Measurements from ENCODE around the gene PRDM16. TPM values are rescaled to one million over a fixed set of nuclear protein-coding genes. Genes with fewer than 3 reads are reported as not detected.

Gene PRDM16
- total RNA-seq, 1 experiment from 2014 or later = 0.04 TPM

DNA sequence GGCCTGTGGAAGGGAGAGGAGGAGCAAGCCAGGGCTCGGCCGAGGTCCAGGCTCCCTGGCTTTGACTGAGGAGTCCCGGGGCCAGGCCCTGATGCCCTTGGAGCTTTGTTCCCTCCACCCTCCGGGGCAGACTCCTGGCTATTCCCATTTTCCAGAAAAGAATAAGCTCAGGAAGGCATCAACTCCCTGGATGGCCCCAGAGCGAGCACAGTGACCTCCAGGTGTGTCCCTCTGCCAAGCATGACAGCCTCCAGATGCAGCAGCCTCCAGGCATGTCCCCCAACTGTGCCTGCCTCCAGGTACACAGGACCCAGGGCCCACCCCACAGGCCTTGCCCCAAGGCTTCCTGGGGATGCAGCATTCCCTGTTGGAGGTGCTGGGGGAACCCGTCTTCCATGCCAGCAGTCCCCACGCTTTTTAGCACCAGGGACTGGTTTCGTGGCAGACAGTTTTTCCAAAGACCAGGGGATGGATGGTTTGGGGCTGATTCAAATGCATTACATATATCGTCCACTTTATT is 369.7 kb downstream of the PRDM16 start:
- H3K4me1 ChIP-seq (ENCODE audit: insufficient read depth, low read length) = peaks cover 5% of the 10 kb centered on the region; the same call in 1 of the 2 replicates
- BruUV-seq (replicated peaks) = no TSS peak
- H3K4me3 ChIP-seq (ENCODE audit: low read length) = no peak overlapping the region
- no peaks in the 10 kb centered on the region for H3K9me2 ChIP-seq (replicated peaks; ENCODE audit: low read length)
- H3K9me3 ChIP-seq (ENCODE audit: low read length) = no peaks in the 10 kb centered on the region
- H3K36me3 ChIP-seq (ENCODE audit: low read depth, low read length) = no peaks in the 10 kb centered on the region
- H3F3A ChIP-seq (ENCODE audit: low read length, unreplicated experiment) = no peaks in the 10 kb centered on the region
- no peak overlapping the region for H2AFZ ChIP-seq (ENCODE audit: low read length)
- no peak overlapping the region for H3K27ac ChIP-seq (ENCODE audit: low read length)
- no peaks in the 10 kb centered on the region for H3K79me2 ChIP-seq (ENCODE audit: low read length)
- ChIA-PET CTCF (no interaction called here), POLR2A (ENCODE audit: unreplicated experiment) (no interaction called here)
- no peak overlapping the region for H3K4me2 ChIP-seq (ENCODE audit: low read length)
- H3K27me3 ChIP-seq (ENCODE audit: low read length) = peaks cover 79% of the 10 kb centered on the region
- no peak overlapping the region for H3K9ac ChIP-seq (ENCODE audit: low read length)
- ATAC-seq (no peak), DNase-seq (no peak)
- TF ChIP-seq EZH2phosphoT487 (IDR thresholded peaks at IDR 0.05; ENCODE audit: borderline replicate concordance, low read length) (no peak), EZH2 (IDR thresholded peaks at IDR 0.05; ENCODE audit: low read length, unreplicated experiment) (no peak)
- TF ChIP-seq, protein P1, sequence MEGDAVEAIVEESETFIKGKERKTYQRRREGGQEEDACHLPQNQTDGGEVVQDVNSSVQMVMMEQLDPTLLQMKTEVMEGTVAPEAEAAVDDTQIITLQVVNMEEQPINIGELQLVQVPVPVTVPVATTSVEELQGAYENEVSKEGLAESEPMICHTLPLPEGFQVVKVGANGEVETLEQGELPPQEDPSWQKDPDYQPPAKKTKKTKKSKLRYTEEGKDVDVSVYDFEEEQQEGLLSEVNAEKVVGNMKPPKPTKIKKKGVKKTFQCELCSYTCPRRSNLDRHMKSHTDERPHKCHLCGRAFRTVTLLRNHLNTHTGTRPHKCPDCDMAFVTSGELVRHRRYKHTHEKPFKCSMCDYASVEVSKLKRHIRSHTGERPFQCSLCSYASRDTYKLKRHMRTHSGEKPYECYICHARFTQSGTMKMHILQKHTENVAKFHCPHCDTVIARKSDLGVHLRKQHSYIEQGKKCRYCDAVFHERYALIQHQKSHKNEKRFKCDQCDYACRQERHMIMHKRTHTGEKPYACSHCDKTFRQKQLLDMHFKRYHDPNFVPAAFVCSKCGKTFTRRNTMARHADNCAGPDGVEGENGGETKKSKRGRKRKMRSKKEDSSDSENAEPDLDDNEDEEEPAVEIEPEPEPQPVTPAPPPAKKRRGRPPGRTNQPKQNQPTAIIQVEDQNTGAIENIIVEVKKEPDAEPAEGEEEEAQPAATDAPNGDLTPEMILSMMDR (conservative IDR thresholded peaks at IDR 0.05; ENCODE audit: low read depth, low read length) = no peak
- intact Hi-C loops (cut with micrococcal nuclease) = no loop called here
- H4K20me1 ChIP-seq (ENCODE audit: low read length) = no peaks in the 10 kb centered on the region

DNA sequence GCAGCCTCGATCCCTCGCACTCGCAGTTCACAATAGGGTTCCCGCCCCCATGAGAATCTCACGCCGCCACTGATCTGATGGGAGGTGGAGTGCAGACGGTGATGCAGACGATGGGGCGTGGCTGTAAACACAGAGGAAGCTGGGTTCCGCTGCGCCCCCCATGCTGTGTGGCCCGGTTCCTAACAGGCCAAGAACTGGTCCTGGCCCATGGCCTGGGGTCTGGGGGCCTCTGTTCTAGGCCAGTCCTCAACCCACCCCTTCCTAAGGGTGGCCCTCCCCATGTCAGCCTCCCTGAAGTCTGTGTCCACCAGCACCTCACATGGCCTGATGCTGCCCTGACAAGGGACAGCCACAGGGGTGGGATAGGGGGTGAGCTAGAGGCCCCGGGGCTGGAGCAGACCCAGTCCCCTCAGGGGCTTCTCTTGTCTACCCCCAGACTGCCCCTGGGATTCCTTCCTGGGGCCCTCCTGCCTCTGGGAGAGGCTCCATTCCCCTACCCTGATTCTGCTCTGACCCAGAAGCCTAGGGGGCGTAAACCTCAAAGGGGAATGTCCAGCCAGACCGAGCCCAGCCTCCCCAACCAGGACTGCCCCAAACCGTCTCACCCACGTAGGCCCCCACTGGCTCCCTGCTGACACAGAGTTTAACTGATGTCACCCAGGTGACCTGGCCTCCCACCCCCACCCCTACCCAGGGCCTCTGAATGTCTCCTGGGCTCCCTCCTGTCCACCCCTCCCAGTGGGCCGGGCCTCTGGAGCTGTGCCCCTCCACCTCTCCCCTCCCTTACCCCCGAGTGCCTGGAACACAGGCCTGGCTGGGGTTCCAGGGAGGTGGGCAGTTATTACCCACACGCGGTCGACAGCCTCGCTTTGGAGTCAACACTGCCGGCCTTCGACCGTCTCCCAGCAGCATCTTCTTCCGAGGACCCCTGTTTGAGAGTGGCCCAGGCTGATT is 370.6 kb downstream of the PRDM16 start:
- ATAC-seq (no peak), DNase-seq (no peak)
- Histone ChIP-seq H3K9ac (ENCODE audit: low read length) (no peak overlapping the region), H3K79me2 (ENCODE audit: low read length) (no peaks in the 10 kb centered on the region), H3K27ac (ENCODE audit: low read length) (no peak overlapping the region), H3K4me3 (ENCODE audit: low read length) (no peak overlapping the region), H3K36me3 (ENCODE audit: low read depth, low read length) (no peaks in the 10 kb centered on the region), H3F3A (ENCODE audit: low read length, unreplicated experiment) (no peaks in the 10 kb centered on the region), H3K9me2 (replicated peaks; ENCODE audit: low read length) (no peaks in the 10 kb centered on the region), H2AFZ (ENCODE audit: low read length) (no peak overlapping the region), H3K9me3 (ENCODE audit: low read length) (no peaks in the 10 kb centered on the region), H4K20me1 (ENCODE audit: low read length) (no peaks in the 10 kb centered on the region), H3K4me1 (ENCODE audit: insufficient read depth, low read length) (peaks cover 12% of the 10 kb centered on the region), H3K27me3 (ENCODE audit: low read length) (peaks cover 70% of the 10 kb centered on the region), H3K4me2 (ENCODE audit: low read length) (no peak overlapping the region)
- TF ChIP-seq, protein P1 (conservative IDR thresholded peaks at IDR 0.05; ENCODE audit: low read depth, low read length) = no peak
- TF ChIP-seq EZH2 (IDR thresholded peaks at IDR 0.05; ENCODE audit: low read length, unreplicated experiment) (no peak), EZH2phosphoT487 (IDR thresholded peaks at IDR 0.05; ENCODE audit: borderline replicate concordance, low read length) (no peak)
- intact Hi-C loops (cut with micrococcal nuclease) = no loop called here
- POLR2A ChIA-PET (ENCODE audit: unreplicated experiment) = no interaction called here
- CTCF ChIA-PET = no interaction called here
- no TSS peak for BruUV-seq (replicated peaks)

DNA sequence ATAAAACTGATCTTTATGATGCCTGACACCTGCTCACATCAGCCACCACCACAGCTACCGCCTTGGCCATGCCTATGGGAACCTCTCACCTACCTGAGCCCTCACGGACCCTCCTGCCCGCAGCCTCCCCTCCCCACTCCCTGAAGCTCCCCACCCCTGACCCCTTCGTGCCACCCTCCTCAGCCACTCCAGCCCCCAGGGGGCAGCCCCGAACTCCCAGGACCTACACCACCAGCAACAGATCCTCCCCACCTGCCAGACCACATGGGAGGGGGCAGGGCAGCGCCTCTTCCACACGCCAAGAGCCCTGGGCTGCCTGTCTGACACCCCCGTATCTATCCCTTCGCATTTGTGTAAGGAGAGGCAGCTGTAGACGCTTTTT is 371.3 kb downstream of the PRDM16 start:
- H3F3A ChIP-seq (ENCODE audit: low read length, unreplicated experiment) = no peaks in the 10 kb centered on the region
- H4K20me1 ChIP-seq (ENCODE audit: low read length) = no peaks in the 10 kb centered on the region
- intact Hi-C loops (cut with micrococcal nuclease) = no loop called here
- peaks cover 63% of the 10 kb centered on the region for H3K27me3 ChIP-seq (ENCODE audit: low read length)
- no peaks in the 10 kb centered on the region for H3K9me2 ChIP-seq (replicated peaks; ENCODE audit: low read length)
- no peak overlapping the region for H3K27ac ChIP-seq (ENCODE audit: low read length)
- no peak for TF ChIP-seq EZH2 (IDR thresholded peaks at IDR 0.05; ENCODE audit: low read length, unreplicated experiment)
- TF ChIP-seq, protein P1 (conservative IDR thresholded peaks at IDR 0.05; ENCODE audit: low read depth, low read length) = no peak
- H3K4me2 ChIP-seq (ENCODE audit: low read length) = no peak overlapping the region
- ChIA-PET POLR2A (ENCODE audit: unreplicated experiment) (no interaction called here), CTCF (no interaction called here)
- no peak overlapping the region for H3K4me3 ChIP-seq (ENCODE audit: low read length)
- no peak for ATAC-seq
- no TSS peak for BruUV-seq (replicated peaks)
- no peaks in the 10 kb centered on the region for H3K36me3 ChIP-seq (ENCODE audit: low read depth, low read length)
- H3K79me2 ChIP-seq (ENCODE audit: low read length) = no peaks in the 10 kb centered on the region
- no peaks in the 10 kb centered on the region for H3K9me3 ChIP-seq (ENCODE audit: low read length)
- H2AFZ ChIP-seq (ENCODE audit: low read length) = no peak overlapping the region
- H3K9ac ChIP-seq (ENCODE audit: low read length) = no peak overlapping the region
- peaks cover 12% of the 10 kb centered on the region for H3K4me1 ChIP-seq (ENCODE audit: insufficient read depth, low read length)
- DNase-seq = no peak
